HepG2 (cell line): Measurements from ENCODE around the gene C20orf144. TPM values are rescaled to one million over a fixed set of nuclear protein-coding genes. Genes with fewer than 3 reads are reported as not detected.

Experiments
- BCL6 ChIP-seq: IDR thresholded peaks from 2 replicates; pipeline ENCODE4 v1.6.1; 2016; ENCODE audit warnings: missing genetic modification reagents, missing compliant biosample characterization
- EZH2 ChIP-seq: conservative IDR thresholded peaks from 2 replicates; pipeline ENCODE4 v1.6.1; 2012; ENCODE audit warnings: mild to moderate bottlenecking, low read depth, low read length, moderate library complexity
- FOXO4 ChIP-seq: sonication (generic); formaldehyde crosslinking; conservative IDR thresholded peaks from 2 replicates; pipeline ENCODE4 v1.8.1; 2023; ENCODE audit warnings: missing genetic modification reagents
- HIVEP1 ChIP-seq: sonication (generic); formaldehyde crosslinking; IDR thresholded peaks from 2 replicates; pipeline ENCODE4 v1.4.0; 2020; ENCODE audit warnings: mild to moderate bottlenecking, missing genetic modification reagents
- KIAA2018 ChIP-seq: sonication (generic); formaldehyde crosslinking; IDR thresholded peaks from 2 replicates; pipeline ENCODE4 v1.5.0; 2020; ENCODE audit warnings: mild to moderate bottlenecking, missing genetic modification reagents, borderline replicate concordance
- RERE ChIP-seq: IDR thresholded peaks from 2 replicates; pipeline ENCODE4 v1.6.1; 2016; ENCODE audit warnings: low read depth, missing genetic modification reagents, missing compliant biosample characterization
- RNF219 ChIP-seq: sonication (generic); formaldehyde crosslinking; IDR thresholded peaks from 2 replicates; pipeline ENCODE4 v1.5.0; 2020; ENCODE audit warnings: mild to moderate bottlenecking, missing genetic modification reagents
- THAP11 ChIP-seq: IDR thresholded peaks from 2 replicates; pipeline ENCODE4 v1.6.1; 2016; ENCODE audit warnings: missing biosample characterization, missing genetic modification reagents
- ZBTB7B ChIP-seq: sonication (generic); formaldehyde crosslinking; IDR thresholded peaks from 2 replicates; pipeline ENCODE4 v1.4.0; 2020; ENCODE audit warnings: missing genetic modification reagents
- ZMYM3 ChIP-seq: sonication (generic); formaldehyde crosslinking; IDR thresholded peaks from 2 replicates; pipeline ENCODE4 v1.5.1; 2020; ENCODE audit warnings: mild to moderate bottlenecking, missing genetic modification reagents
- ZNF205 ChIP-seq: IDR thresholded peaks from 2 replicates; pipeline ENCODE4 v1.6.1; 2018; ENCODE audit warnings: missing biosample characterization, missing genetic modification reagents
- ZNF207 ChIP-seq: fragments of 450-650 bp; IDR thresholded peaks from 2 replicates; pipeline ENCODE4 v1.6.1; 2016; ENCODE audit warnings: antibody characterized with exemption, borderline replicate concordance
- ZNF672 ChIP-seq: sonication (generic); formaldehyde crosslinking; IDR thresholded peaks from 2 replicates; pipeline ENCODE4 v1.8.1; 2022; ENCODE audit warnings: missing genetic modification reagents
- polyA plus RNA-seq, 8 experiments: library from polyadenylated mRNA; depleted of rRNA in 3 of 8; stranded (reverse) in 7 of 8; unstranded in 1 of 8; fragments of >200 nt; fragmentation: Illumina TruSeq in 4 of 8; extraction: Trizol in 4 of 8; gene quantifications; 2 replicates each; pipeline versions ENCODE4 v1.2.1 to v1.2.3, GENCODE V29; 2011 to 2016; ENCODE audit warnings: low read depth in 4 of 8, missing spikeins in 1 of 8, mixed read lengths in 1 of 8; ENCODE audit not compliant: insufficient read depth in 1 of 8
- total RNA-seq, 5 experiments: library from RNA; depleted of rRNA; stranded (reverse); fragments of >200 nt; fragmentation: Illumina TruSeq; extraction: Trizol; gene quantifications; 2 replicates each; pipeline ENCODE4 v1.2.3, GENCODE V29; 2016; ENCODE audit warnings: low read depth in 1 of 5

Gene C20orf144
- total and polyA plus RNA-seq, 2 of the 13 experiments (the other 11 are each of a cell fraction or from before 2014, with no cell fraction given), result 0.09 to 0.16 TPM

- TF ChIP-seq KIAA2018 (CRISPR knock-in tag) (no peak), ZNF672 (CRISPR knock-in tag) (no peak), ZBTB7B (peak; percentile 40; the same call in 1 of the 2 replicates), RERE (CRISPR knock-in tag) (0 out of 2 replicates have a peak, but pooled peaks have one; percentile 43), ZMYM3 (CRISPR knock-in tag) (peak; percentile 99), RNF219 (CRISPR knock-in tag) (no peak), ZNF207 (no peak), THAP11 (CRISPR knock-in tag) (no peak), FOXO4 (no peak), HIVEP1 (no peak), BCL6 (CRISPR knock-in tag) (peak; percentile 79), ZNF205 (CRISPR knock-in tag) (no peak), EZH2 (no peak)
These were observed 26.9 kb downstream of the C20orf144 start (continued) for GRCh38 chr20:33688938-33689424.
